Measurements from ENCODE around the gene KIAA1549. TPM values are rescaled to one million over a fixed set of nuclear protein-coding genes. Genes with fewer than 3 reads are reported as not detected.

The KIAA1549 gene
- total RNA-seq, 1 donor from 2014 or later = 5.7 TPM

DNA sequence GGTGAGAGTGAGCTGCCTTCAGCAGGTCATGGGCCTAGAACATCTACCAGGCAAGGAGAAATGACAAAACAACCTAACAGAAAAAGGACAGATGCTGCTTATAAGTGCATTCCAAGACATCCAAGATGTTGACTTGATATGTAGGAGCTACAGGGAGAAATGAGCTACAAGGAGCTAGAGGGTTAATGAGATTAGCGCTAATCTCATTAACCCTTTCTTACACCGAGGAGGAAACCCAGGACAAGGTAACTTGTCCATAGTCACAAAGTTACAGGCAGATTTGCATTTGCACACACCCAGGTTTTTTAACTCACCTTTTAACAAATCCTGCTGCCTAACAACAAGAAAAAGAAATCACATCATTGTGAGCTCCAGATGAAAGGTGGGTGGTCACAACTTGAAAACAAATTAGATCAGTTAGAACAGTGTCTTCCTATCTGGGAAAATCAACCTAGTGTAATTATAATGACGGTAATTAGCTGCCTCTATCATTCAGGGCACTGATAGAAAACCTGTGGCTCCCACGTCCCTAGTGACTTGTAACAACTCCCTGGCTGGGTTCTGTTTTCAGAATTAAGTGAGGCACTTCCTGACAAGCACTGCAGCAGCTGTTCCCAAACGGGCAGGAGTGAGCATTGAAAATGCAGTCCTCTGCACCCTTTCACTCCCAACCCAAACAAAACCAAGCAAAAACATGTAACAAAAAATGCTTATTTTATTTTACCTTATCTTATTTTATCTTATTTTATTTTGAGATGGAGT is 5.7 kb downstream of the KIAA1549 start:
- DNase-seq (ENCODE audit: low spot score) = no peak

- DNase-seq (ENCODE audit: low spot score) = no peak
These were observed 6.4 kb downstream of the KIAA1549 start for GRCh38 chr7:138974675-138975292.

DNA sequence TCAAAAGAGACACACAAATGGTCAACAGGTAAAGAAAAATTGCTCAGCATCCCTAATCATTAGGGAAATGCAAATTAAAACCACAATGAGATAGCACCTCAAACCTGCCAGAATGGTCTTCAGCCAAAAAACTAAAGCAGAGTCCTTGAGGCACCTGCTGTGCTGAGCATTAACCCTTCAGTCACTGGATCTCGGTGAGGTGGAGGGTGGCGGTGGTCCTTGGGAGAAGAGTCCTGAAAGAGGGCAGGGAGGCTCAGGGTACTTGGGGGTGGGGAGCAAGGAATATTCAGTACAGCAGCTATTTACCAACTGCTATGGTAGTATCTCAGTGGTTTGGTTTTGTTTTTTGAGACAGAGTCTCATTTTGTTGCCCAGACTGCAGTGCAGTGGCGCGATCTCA is 7.1 kb downstream of the KIAA1549 start:
- DNase-seq (ENCODE audit: low spot score) = no peak

GRCh38 chr7:138970952-138971351 is 10.2 kb downstream of the KIAA1549 start:
- DNase-seq (ENCODE audit: low spot score) = no peak

- no peak for DNase-seq (ENCODE audit: low spot score)
These were observed 10.7 kb downstream of the KIAA1549 start for GRCh38 chr7:138970446-138970845.

GRCh38 chr7:138967159-138967558 is 14.0 kb downstream of the KIAA1549 start:
- no peak for DNase-seq (ENCODE audit: low spot score)

DNA sequence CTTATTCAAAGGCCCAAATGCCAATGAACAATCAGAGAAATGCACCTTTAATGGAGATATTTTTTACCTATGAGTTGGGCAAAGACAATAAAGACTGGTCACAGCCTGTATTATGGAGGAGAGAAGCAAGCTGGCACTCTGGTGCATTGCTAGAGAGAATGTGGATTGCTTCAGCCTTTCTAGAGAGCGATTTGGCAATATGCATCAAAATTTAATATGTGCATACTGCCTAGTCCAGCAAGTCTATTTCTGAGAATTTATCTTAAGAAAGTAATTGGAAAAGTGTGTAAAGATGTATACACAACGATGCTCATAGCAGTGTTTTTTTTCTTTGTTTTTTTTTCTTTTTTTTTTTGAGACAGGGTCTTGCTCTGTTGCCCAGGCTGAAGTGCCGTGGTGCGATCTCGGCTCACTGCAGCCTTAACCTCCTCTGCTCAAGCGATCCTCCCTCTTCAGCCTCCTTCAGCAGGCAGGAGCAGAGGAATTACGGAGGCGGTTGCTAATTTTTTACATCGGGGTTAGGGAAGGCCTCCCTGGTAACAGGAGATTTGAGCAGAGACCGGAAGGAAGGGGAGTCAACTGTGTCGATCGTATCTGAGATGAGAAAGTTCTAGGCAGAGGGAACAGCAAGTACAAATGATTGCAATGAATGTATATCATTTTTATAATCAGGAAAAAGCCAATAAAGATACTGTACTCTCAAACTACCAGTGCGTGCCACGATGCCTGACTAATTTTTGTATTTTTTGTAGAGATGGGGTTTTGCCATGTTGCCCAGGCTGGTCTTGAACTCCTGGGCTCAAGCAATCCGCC is 16.4 kb downstream of the KIAA1549 start:
- DNase-seq (ENCODE audit: low spot score) = no peak

DNA sequence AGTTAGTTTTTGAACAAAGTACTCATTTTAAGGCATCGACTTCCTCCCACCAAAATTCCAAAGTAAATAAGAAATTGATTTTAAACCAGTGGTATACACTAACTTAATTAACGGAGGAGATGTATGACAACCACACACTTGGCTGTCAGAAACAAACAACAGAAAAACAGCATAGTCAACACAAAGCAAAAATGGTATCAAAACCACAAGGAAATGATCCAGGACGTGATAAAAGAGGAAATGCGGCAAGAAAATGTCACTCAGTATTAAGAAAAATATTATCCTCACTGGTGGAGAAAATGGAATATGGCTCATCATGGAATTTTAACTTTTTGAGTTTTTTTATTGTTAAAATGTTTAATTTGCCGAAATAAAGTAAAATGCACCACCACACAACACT is 17.5 kb downstream of the KIAA1549 start:
- no peak for DNase-seq (ENCODE audit: low spot score)

GRCh38 chr7:138962561-138963270 is 18.5 kb downstream of the KIAA1549 start:
- DNase-seq (ENCODE audit: low spot score) = no peak

DNA sequence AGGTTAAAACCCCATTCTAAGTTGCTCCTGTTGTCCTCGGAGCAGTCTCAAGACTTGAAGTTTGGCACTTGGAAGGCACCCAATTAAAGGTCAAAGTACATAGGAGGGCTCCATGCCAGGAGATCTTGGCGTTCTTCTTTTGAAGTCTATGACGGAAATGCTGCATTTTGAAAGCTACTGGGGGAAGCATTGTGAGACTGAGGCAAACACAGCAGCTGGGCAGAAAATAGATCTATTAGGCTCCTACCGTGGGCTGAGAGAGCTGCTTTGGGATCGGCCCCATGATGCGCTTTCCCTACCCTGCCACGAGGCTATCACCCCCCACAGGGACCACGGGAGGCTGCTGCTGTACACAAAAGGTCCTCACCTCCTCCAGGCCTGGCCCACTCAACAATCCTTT is 20.0 kb downstream of the KIAA1549 start:
- DNase-seq (ENCODE audit: low spot score) = peak; percentile 68

- no peak for DNase-seq (ENCODE audit: low spot score)
These were observed 22.7 kb downstream of the KIAA1549 start for GRCh38 chr7:138958391-138958956.

DNA sequence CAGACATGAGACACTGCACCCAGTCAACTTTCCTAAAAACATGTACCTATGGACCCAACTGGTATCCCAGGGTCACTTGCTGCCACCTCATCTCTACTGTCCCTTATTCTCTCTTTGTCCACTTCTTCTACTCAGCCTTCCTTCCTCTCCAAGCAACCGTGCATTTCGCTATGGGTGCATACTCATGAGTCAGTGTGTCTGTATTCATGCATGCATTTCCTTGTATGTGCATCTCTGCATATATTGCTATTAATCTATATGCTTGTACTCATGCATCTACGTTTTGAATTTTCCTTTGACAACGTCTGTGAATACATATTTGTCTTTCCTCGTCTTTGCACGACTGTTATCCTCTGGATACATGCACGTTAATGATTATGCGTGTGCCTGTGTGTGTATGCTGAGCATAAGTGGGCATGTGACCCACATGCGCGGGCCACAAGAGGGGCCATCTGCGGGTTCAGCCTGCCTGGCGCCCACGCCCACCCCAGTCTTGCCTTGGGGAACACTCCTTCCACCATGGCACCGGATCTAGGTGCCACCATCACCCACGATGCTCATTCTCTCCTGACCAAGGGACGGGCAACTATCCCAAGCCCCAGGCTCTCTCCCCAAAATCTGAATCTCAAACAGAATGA is 23.3 kb downstream of the KIAA1549 start:
- no peak for DNase-seq (ENCODE audit: low spot score)

GRCh38 chr7:138957217-138957616 is 24.0 kb downstream of the KIAA1549 start:
- DNase-seq (ENCODE audit: low spot score) = no peak

GRCh38 chr7:138954545-138955475 is 26.4 kb downstream of the KIAA1549 start:
- no peak for DNase-seq (ENCODE audit: low spot score)

GRCh38 chr7:138952791-138953190 is 28.4 kb downstream of the KIAA1549 start:
- DNase-seq (ENCODE audit: low spot score) = no peak

DNA sequence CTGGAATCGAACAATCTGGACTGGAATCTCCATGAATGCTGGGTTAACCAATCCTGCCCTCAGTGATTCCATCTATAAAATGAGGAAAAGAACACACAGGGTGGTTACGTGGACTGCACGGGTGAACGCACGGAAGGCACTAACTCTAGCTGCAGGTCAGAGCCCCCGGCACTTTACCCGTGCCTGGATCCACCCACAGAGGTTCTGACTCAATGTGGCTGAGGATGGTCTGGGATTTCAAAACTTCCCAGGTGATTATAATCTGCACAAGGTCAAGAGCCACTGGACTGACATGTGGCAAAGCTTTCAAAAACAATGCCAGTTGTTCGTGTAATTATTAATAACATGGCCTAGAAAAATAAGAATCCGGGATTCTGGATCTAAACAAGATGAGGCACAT is 29.2 kb downstream of the KIAA1549 start:
- no peak for DNase-seq (ENCODE audit: low spot score)

DNA sequence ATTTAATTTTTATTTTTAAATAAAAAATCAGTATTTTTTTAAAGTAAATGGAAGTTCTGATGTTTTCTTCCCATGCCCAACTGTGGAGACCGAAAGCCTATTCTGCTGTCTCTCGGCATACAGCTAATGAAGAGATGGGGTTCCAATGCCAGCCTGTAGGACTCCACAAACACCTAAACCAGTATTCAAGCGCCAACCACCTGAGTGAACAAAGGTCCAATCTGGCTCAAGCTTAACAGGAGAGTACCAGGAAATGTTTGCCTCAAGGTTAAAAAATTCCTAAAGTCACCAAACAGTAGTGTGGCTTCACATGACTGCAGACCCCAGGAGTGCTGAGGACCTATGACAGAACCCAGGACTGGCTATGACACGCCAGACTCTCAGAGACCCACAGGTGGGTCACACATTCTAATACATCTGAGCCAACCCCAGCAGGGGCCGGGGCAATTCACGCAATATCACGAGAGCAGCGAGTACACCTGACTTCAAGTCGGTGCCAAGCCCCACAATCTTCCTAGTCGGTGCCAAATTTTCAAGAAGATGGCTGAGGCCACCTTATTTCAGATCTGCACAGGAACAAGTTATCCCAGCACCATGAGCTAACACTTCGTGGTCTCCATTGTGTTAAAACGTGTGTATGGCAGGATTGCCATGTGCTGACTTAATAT is 31.6 kb downstream of the KIAA1549 start:
- no peak for DNase-seq (ENCODE audit: low spot score)

DNA sequence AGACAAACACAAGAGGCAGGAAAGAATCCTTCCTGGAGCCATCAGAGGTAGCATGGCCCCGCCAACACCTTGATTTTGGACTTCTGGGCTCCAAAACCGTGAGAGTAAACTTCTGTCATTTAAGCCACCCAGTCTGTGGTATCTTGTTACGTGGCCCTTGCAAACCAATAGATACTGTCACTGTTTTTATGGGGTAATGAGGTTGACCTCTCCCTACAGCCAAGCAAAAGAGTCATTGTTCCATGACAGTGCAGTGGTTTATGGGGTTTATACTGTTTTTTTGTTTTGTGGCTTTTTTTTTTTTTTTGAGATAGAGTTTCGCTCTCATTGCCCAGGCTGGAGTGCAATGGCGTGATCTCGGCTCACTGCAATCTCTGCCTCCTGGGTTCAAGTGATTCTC is 32.8 kb downstream of the KIAA1549 start:
- DNase-seq (ENCODE audit: low spot score) = no peak

DNA sequence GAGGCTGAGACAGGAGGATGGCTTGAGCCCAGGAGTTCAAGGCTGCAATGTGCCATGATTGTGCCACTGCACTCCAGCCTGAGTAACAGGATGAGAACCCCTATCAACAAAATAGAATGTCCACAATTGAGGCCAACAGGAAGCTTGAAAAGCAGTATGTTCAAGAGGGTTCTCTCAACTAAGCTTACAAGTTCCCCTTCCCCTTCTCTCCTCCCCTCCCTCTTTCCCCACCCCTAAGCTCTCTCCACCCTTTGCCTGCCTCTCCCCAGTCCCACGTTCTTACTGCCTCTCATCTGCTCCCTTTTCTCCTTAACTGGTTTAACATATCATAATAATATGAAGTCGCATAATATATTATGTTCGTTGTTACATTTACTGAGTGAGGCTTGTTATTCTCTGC is 35.4 kb downstream of the KIAA1549 start:
- no peak for DNase-seq (ENCODE audit: low spot score)

DNA sequence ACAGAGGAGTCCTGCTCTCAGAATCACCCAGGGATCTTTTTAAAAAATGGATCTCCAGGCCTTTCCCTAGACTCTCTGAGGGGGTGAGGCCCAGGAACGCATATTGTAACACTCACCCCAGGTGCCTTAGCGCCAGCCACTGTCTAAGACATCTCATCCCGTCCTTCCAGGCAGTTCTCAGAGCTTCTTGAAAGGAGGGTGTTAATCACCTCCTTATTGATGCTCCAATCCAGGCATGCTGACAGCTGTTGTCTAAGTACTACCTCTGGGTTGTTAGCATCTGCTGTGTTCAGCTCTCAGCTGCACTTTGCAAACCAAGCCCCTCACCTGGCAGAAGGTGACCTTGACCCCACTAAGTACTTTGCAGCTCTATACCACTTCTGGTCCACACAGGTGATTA is 36.0 kb downstream of the KIAA1549 start:
- DNase-seq (ENCODE audit: low spot score) = no peak
